Suppressor macrophage treated with lipopolysaccharide for 4 hours (primary cell): ENCODE data around the gene TBC1D2B.

Source experiments
- DNase-seq: peaks from one replicate; pipeline ENCODE4 v3.0.0-alpha.2; 2020

The TBC1D2B gene

DNA sequence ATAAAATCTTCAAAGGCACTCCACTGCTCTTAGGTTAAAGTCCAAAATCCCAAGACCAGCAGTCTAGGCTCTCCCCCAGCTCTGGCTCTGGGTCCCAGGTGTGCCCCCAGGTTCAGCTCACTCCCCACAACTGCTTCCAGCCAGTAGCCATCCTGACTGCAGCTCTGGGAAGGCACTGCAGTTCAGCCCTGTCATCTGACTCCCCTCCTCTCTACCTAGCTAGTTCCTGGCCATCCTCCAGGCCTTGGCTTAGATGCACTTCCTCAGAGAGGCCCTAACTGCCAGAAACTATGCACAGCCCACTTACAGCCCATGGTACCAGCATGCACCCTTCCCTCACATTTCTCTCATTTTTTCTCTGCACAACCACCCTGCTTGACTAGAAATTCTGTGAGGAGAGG lies 25.5 kb downstream of the TBC1D2B start:
- no peak for DNase-seq

DNA sequence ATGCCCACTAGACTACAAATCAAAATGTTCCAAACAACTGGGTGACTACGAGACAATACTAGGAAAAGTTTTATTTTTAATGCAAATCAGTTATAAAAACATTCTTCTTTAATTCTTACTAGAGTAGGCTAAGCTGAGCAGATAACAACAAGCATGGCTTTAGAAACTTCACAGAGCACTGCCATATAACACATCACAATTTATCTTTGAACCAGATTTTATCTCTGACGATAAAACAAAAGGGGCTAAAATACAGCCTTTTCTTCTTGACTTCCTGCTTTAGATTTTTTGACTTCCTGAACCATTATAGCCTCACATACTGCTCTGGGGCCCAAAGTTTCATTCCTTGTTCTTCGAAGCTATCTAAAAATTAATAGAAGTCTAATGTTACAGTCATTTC lies 25.9 kb downstream of the TBC1D2B start:
- DNase-seq: no peak

DNA sequence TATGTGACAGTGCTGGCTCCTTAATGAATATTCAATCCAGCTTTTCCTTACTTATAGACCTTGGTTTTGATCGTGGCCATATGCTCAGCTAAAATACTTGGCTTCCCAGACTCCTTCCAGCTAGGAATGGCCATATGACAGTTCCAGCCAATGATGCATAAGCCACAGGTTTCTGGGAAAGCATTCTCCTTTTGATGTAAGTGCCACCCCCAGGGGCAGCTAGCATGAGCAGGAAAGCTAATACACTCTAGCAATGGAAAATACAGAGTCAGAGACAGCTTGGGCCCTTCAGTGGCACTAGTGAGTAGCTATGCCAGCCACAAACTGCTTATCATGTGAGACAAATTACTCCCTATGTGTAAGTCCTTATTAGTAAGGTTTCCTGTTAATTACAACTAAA lies 26.7 kb downstream of the TBC1D2B start:
- DNase-seq: no peak

DNA sequence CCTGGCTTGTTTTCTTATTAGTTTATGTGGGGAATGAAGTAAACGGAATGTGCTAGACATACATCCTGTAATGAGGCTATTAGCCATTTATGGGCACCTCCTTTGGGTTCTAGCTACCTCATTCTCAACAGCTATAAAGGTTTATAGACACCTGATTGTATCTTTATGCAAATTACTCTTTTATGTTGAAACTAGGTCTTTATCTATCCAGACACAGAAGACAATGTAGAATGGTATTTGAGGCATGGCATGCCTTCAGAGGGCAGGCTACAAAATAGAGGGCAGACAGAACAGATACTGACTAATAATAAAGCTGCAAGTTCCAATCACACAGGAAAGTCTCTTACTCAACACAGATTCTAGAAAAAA lies 27.1 kb downstream of the TBC1D2B start:
- DNase-seq: no peak

DNA sequence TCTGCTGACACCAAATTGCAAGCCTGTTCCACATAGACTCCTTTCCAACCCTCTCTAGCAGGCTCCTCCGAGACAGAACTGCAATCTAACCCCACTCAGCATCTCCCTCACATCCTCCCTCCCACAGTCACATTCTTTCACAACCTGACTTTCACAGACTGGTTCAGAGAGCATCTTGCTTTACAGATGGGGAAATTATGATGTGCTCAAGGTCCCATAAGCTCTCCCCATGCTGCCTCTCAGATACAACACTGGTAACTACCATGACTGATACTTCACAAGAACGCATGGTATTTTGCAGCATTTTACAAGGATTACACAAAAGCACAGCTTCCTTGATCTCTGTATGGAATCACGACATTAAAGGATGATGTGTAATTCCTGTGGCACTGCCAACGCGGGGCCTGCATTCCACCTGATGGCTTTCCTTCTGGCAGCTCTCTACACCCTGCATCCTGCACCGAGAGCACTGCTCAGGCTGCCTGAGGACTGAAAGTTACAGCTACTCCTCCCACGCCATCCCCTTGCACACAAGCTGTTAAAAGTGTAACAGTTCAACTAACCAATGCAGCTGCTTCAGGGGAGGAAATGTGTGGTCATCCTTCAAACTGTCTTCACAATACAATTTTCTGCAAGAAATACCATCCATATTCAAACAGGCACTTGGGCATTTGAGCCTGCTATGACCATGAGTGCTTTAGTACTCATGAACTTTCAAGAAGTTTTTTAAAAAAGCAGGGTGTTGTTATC lies 27.6 kb downstream of the TBC1D2B start:
- DNase-seq: peak; percentile 75

DNA sequence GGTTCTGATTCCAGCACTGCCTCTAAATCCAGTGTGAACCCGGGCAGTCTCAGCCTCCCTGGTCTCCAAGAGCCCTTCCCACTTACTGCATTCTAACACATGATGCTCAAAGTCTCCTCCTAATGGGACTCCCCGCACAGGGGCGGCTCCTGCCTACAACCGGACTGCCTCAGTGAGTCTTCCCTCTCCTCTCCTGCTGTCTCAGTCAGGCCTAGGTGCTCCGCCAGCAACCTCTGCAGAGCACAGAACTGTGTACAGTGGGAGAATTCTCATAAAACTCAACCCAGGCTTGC lies 28.9 kb downstream of the TBC1D2B start:
- DNase-seq: no peak

DNA sequence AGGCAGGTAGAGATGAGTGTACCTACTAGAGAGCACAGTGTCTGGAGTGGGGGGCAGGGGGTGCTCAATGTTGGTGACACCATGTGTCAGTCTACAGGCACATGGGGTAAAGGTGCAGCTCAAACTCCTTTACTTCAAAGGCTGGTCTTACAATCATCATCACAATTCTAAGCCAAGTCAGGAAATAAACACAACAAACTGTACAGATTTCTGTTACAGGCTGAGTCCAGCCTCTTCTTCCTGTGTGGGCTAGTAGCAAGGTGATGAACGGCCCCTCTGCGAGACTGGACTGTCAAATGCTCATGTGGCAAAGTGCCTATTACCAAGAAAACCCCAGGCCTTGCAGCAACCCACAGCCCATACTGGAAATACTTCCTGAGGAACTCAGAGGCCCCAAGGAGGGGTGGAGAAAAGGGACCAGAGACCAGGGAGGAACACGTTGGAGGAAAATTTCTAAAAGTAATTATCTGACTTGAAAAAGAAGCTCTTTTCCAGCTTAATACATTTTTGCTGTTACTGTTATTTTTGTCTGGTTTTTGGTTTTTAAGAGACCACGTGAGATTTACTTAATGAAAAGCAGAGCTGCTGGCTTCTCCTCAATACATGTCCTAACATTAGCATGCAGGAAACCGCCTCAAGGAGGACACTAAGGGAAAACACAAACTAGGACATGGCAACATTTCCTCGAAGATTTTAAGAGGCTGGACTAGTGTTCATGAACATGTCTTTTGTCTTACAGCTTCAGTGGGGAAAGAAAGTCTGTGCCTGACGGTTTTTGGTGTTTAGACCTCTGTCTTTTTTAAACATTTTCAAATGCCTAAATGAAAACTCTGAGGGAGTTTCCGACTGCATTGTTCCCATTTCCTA lies 29.5 kb downstream of the TBC1D2B start:
- peak; percentile 75 for DNase-seq

DNA sequence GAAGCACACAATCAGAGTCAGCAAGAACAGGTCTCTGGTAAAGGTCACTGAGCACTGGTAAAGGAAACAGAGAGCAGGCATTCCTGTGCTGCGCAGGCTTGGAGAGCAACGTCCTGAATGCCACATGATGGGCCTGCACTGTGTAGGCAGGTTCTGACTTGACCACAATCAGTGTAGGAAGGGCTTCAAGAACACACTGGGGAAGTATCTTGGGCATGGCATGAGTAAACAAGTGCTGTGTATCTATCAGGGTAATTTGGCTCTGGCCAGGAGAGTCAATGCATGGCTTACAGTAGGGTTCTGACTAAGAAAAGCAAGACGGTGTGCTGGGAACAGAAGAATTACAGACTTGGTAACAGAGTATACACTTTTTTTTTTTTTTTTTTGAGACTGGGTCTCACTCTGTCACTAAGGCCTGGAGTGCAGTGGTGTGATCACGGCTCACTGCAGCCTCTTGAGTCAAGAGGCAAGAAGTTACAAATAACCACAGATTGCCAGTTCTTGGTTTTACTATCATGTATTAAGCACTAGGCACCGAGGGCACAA lies 30.6 kb downstream of the TBC1D2B start:
- DNase-seq: peak; percentile 81

DNA sequence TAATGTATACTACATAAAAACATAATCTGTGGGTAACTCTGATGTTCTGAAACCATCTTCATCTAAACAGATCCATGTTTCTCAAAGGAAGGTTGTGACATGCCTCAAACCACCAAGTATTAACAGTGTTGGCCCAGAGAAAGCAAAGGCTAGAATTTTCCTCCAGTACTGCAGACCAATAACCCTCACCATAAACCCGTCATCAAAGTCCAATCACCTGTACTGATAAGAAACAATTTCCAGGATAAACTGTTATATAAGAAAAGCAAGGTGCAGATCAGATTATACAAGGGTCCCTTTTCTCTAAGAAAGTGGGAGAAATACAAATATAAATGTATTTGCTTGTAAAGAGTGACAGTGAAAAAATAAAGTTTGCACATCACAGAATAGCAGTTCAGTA lies 32.3 kb downstream of the TBC1D2B start:
- DNase-seq: no peak

DNA sequence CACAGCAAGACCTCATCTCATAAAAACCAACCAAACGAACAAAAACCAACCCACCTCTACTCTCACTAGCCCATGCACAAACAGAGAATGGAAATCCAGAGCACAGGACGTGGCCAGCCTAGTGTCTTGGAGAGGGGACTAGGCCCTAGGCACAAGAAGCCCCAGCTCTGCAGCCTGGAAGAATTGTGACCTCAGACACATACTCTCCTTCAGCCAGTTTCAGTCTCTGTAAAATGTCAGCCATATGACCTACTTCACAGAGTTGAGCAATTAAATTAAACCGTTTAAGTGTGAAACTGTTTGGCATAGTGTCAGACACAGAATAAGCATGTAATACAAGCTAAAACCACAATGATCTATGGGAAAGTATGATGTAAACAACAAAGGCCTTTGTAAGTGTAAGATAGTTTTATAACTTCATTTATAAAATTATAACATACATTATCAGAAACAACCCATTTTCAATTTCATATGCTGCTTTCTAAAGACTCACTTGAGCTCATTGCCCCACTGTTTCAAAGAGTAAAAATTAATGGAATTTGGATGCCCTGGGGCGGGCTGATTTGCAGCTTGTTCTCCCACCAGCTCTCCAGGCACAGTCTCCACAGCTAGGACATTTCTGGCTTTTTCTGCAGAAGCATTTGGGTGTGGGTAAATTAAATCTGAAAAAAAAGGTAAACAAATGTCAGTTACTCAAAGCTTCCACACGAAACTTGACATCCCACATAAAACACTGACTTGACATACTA lies 32.9 kb downstream of the TBC1D2B start:
- peak; percentile 89 for DNase-seq

DNA sequence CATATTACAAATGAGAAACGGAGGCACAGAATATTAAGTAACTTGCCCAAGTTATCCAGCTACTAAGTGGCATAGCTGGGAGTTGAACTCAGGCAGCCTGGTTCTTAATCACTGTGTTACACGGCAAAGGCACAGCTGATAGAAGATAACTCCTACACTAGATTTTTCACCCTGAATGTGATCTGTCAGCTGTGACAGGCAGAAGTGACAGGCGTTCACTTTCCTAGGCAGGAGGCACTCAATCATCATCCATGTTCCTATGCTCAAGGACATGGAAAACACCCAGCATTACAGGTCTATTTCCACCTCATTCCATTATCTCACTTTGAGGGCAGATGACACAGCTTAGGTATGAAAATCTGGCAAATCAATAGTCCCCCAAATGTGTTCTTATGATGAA lies 35.6 kb downstream of the TBC1D2B start:
- DNase-seq: no peak

DNA sequence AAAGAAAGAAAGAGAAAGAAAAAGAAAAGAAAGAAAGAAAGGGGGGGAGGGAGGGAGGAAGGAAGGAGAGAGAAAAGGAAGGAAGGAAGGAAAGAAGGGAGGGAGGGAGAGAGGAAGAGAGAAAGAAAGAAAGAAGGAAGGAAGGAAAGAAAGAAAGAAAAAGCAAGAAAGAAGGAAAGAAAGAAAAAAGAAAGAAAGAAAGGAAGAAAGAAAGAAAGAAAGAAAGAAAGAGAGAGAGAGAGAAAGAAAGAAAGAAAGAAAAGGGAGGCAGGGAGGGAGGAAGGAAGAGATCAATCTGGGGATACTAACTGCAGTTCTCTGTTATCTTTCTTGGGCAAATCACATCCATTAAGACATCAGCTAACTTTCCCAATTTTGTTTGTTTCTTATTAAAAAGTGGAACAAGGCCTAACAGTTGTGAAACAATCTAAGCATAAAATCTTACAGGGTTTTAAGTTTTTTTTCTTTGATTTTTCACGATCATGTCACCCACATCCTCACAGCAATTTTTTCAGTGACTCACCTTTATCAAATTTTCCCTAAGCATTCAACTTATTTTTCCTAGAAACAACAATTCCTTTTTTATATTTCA lies 36.8 kb downstream of the TBC1D2B start:
- DNase-seq: peak; percentile 54

DNA sequence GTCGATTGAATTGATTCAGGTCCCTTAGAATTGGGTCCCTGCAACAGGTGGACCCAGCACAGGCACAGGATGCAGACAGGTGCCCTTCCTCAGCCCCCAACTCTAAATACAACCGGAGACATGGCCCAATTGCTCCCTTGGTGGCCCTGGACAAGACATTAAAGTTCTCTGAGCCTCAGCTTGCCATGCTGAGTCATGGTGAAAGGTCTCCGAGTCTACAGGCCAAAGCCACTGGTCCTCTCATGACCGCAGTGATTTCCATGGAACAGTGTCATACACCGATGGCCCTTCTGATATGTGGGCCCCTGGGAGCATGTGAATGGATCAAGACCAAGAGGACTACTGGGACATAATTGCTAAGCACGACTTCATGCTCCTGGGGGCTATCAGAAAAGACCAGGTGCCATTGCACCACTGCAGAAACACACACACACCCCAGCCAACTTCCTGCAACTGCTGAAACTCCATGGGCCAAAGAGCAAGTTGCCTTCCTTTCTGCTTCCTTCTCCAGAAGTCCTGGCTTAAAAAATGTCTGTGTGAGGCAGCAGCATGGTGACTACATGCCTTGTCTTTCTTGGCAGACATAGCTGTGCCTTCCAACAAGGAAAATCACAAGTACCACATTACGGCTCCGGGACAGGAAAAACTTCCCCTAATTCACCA lies 38.8 kb downstream of the TBC1D2B start:
- DNase-seq: no peak

DNA sequence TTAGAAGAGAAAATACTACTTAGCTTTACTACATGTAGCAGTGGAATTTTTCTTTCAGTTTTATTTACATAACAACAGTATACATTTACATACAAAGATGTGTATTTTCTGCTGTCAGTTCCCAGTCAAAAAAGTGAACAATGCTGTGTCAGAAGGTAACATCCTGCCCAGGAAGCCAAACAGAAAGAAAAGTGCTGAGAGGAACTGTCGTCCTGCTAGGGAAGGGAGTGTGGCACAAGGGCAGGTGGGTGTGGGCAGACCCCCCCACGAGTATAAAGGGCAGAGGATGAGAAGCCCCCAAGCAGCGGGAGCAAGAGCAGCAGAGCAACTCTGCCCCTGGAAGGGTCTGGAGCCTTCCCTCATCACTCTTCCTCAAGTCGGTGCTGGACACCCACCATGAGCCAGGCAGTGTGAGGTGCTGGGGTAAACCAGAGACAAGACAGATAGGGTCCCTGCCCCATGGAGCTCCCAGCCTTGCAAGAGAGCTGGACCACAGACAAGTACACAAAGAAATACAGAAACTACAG lies 39.7 kb downstream of the TBC1D2B start:
- no peak for DNase-seq

DNA sequence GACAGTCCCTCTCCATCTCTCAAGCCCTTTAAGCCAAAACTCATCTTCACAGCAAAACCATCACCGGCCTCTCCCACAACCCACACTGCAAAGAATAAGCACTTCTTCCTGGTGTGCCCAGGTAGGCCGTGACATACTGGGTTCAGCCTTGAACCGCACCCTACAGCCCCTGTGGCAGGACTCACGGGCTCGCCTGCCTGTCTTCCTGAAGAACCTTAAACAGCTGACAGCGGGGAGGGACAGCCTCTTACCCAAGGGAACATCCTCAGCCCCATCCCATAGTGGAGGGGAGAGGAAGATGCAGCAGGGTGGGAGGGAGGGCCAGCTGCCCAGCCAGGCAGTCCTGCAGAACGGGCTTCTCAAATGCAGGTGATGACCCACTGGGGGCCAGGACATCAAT lies 40.2 kb downstream of the TBC1D2B start:
- no peak for DNase-seq

DNA sequence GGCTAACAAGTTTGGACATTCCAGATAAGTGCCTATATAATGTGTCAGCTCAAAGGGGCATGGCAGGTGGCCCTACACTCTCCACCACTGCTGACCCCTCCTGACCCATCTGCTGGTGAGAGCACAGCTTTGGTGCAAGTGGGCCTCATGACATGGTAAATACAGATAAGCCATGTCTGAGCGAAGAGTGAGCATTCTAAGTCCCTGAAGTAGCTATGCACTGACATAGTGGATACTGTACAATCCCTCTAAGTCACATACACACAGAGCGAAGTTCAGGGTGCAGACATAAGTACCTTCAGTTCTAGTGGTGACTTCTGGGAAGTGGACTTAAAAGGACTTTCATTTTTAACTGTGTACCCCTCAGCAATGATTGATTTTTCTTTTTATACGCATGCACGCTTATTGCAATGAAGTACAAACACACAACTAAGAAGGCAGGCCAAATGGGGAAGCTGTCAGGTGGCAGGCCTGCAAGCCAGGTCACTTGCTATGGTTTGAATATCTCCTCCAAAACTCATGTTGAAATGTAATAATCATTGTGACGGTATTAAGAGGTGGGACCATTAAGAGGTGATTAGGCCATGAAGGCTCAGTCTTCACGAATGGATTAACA lies 41.5 kb downstream of the TBC1D2B start:
- no peak for DNase-seq

DNA sequence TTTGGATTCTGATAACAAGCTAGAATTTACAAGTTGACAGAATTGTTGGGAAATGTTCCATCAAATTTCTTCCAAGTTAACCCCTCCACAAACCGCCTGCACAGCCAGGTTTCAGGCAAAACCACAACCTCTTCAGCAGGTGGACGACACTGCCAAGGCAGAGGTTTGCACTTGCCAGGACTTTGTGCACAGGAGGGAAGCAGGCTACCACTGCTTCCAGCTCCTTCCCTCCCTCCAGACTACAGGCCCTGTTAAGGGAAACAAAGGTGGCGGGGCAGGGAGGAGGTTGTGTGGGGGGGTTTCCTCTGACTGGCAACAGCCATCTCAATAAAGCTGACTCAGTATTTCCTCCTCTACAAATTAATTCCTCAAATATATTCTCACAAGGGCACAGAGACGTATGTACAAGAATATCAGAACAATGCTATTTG lies 42.2 kb downstream of the TBC1D2B start:
- peak; percentile 54 for DNase-seq

DNA sequence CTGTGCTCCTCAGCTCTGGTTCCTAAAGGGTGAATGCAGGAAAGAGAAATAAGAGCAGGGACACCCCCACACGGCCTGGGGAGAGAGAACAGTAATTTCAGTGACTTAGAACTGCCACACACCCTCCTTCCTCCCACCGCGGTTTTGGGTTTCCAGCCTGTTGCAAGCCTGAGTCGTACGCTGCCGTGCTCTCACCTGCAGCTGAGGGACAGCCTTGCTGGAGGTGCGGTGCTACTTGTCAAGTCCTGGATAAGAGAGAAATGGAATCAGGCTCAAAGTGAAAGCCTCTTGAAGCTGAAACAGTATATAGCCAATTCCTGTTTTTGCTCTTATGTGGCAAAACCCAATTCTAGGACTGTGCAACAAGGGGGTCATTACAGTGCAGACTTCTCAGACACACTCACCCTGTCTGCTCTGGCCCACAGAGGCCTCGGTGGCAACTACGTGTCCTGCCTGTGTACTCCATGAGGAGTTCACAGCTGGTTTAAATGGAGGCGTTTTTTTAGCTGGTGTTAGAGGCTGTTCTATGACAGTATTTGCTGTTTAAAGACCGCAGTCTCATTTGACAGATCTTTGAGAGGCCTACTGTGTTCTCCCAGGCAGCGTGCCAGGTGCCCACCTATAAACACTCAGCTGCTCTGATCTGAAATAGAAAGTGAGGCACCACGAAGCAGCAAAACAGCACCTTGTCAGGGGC lies 42.9 kb downstream of the TBC1D2B start:
- DNase-seq: peak; percentile 88

DNA sequence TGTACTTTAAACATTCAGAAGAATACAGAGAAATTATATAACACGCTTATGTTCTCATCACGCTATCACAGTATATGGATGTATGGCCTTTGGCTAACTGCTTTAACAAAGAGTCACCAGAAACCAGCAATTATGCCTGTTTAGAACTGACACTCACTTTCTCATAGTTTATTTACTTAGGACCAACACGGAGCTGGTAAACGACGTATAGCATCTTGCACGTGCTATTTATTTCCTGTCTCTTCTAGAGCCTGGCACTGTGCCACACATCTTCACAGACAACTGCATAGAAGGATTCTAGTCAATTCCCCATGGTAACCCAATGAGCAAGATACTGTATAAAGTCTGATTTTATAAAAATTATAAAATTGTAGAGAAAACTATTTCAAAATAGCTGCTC lies 43.6 kb downstream of the TBC1D2B start:
- no peak for DNase-seq

DNA sequence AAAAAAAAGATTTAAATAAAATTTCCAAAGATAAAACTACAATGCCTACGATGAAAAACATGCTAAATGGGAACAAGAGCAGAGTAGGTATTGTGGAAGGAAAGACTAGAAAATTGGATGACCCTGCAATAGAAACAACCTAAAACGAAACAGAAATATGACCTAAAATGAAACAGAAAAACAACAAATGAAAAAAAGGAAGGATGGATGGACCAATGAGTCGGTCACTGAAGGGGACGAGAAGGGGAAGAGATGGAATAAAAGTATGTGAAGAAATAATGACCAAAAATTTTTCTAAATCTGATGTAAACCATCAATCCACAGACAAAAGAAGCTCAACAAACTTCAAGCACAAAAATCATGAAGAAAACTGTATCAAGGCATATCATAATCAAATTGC lies 44.8 kb downstream of the TBC1D2B start:
- peak; percentile 77 for DNase-seq

DNA sequence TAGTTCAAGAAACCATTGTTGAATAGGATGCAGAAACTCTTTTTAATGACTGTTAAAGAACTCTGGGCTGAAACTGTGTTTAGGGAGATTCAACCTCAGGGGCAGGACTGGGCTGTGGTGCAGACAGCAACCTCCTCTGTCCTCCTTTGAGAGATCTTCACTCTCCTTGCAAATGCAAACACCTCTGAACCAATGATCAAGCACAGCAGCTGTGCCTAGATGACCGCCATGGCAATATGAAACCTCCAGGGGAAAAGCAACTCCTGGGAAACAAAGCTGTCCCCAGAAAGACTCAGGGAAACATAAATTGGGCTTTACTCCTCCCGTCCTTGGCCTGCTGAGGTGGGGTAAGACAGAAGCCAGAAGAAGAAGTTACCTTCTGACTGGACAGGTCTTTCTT lies 52.6 kb downstream of the TBC1D2B start:
- DNase-seq: no peak
